Hepatocyte (in vitro differentiated cells): ENCODE results near the gene PCDH1. TPM values are rescaled to one million over a fixed set of nuclear protein-coding genes. Genes with fewer than 3 reads are reported as not detected.

ENCODE experiments used
- DNase-seq: peaks from one replicate; pipeline ENCODE4 v3.0.0-alpha.2; 2016; ENCODE audit warnings: low spot score
- H2AFZ ChIP-seq: fragments of 200-600 bp; sonication (generic); 2 replicates; pipeline ENCODE4 v1.6.0; 2016; ENCODE audit warnings: antibody characterized with exemption, mild to moderate bottlenecking
- H3K27ac ChIP-seq: fragments of 200-600 bp; sonication (generic); 2 replicates; pipeline ENCODE4 v1.5.1; 2016; ENCODE audit warnings: mild to moderate bottlenecking
- H3K27me3 ChIP-seq: fragments of 200-600 bp; sonication (generic); 2 replicates; pipeline ENCODE4 v1.6.1; 2016
- H3K36me3 ChIP-seq: fragments of 200-600 bp; sonication (generic); replicated peaks from 2 replicates; pipeline ENCODE4 v1.5.1; 2016; ENCODE audit warnings: low read depth; ENCODE audit not compliant: insufficient read depth
- H3K4me1 ChIP-seq: fragments of 200-600 bp; sonication (generic); 2 replicates; pipeline ENCODE4 v1.5.1; 2016; ENCODE audit warnings: mild to moderate bottlenecking, moderate library complexity; ENCODE audit not compliant: insufficient read depth
- H3K4me2 ChIP-seq: fragments of 200-600 bp; sonication (generic); 2 replicates; pipeline ENCODE4 v1.6.0; 2016
- H3K4me3 ChIP-seq: fragments of 200-600 bp; sonication (generic); 2 replicates; pipeline ENCODE4 v1.5.1; 2016; ENCODE audit warnings: mild to moderate bottlenecking
- H3K79me2 ChIP-seq: fragments of 200-600 bp; sonication (generic); 2 replicates; pipeline ENCODE4 v1.6.0; 2017; ENCODE audit warnings: mild to moderate bottlenecking
- H3K9me2 ChIP-seq: fragments of 200-600 bp; sonication (generic); replicated peaks from 2 replicates; pipeline ENCODE4 v1.6.0; 2017; ENCODE audit warnings: mild to moderate bottlenecking; ENCODE audit not compliant: insufficient read depth
- H3K9me3 ChIP-seq: fragments of 200-600 bp; sonication (generic); 2 replicates; pipeline ENCODE4 v1.5.1; 2016; ENCODE audit warnings: low read depth, mild to moderate bottlenecking
- H4K20me1 ChIP-seq: fragments of 200-600 bp; sonication (generic); 2 replicates; pipeline ENCODE4 v1.6.0; 2016; ENCODE audit warnings: mild to moderate bottlenecking; ENCODE audit not compliant: insufficient read depth, poor library complexity, severe bottlenecking
- CTCF ChIP-seq: fragments of 200-600 bp; sonication (generic); IDR thresholded peaks from 2 replicates; pipeline ENCODE4 v1.5.1; 2016; ENCODE audit warnings: antibody characterized with exemption, mild to moderate bottlenecking; ENCODE audit not compliant: poor library complexity
- EZH2 ChIP-seq: fragments of 200-600 bp; sonication (generic); IDR thresholded peaks from 2 replicates; pipeline ENCODE4 v1.6.1; 2016; ENCODE audit warnings: antibody characterized with exemption, mild to moderate bottlenecking, borderline replicate concordance
- EZH2phosphoT487 ChIP-seq: fragments of 200-600 bp; sonication (generic); IDR thresholded peaks from one replicate; pipeline ENCODE4 v1.6.1; 2018; ENCODE audit warnings: antibody characterized with exemption, mild to moderate bottlenecking, low read depth, moderate library complexity; ENCODE audit not compliant: unreplicated experiment, severe bottlenecking
- WGBS: methylation state at CpG from one replicate; pipeline ENCODE4 v1.1.6; 2016; ENCODE audit warnings: low lambda C conversion rate; ENCODE audit errors: missing lambda C conversion rate; 5-methylcytosine and 5-hydroxymethylcytosine counted together
- polyA plus RNA-seq: library from polyadenylated mRNA; unstranded; fragments of >200 nt; fragmentation: Nextera tagmentation; extraction: Ambion mirVana; gene quantifications from 2 replicates; pipeline ENCODE4 v1.2.1, GENCODE V29; 2016
- total RNA-seq: library from RNA; depleted of rRNA; stranded (reverse); fragments of >200 nt; gene quantifications from 2 replicates; pipeline ENCODE4 v1.2.3, GENCODE V29; 2014

Gene PCDH1
- total and polyA plus RNA-seq, 2 experiments from 2014 or later: 8.6 to 10.5 TPM

GRCh38 chr5:141915881-141916336, 37.7 kb upstream of the PCDH1 start:
- Histone ChIP-seq H3K79me2 (no peaks in the 10 kb centered on the region), H3K9me2 (no peaks in the 10 kb centered on the region), H3K9me3 (no peaks in the 10 kb centered on the region), H3K27me3 (peaks cover 15% of the 10 kb centered on the region), H3K27ac (no peak overlapping the region), H3K36me3 (no peaks in the 10 kb centered on the region), H3K4me3 (no peak overlapping the region), H2AFZ (no peak overlapping the region), H3K4me1 (peaks cover 10% of the 10 kb centered on the region), H3K4me2 (no peak overlapping the region), H4K20me1 (no peaks in the 10 kb centered on the region)
- WGBS: 38% methylated on average over 6 of the region's 6 CpGs
- no peak for TF ChIP-seq EZH2
- TF ChIP-seq CTCF: no peak
- no peak for TF ChIP-seq EZH2phosphoT487
- no peak for DNase-seq

- TF ChIP-seq CTCF (no peak), EZH2 (no peak), EZH2phosphoT487 (no peak)
- Histone ChIP-seq H3K27me3 (peaks cover 15% of the 10 kb centered on the region), H4K20me1 (no peaks in the 10 kb centered on the region), H3K4me1 (peaks cover 10% of the 10 kb centered on the region), H2AFZ (no peak overlapping the region), H3K79me2 (no peaks in the 10 kb centered on the region), H3K4me3 (no peak overlapping the region), H3K9me2 (no peaks in the 10 kb centered on the region), H3K9me3 (no peaks in the 10 kb centered on the region), H3K36me3 (no peaks in the 10 kb centered on the region), H3K4me2 (peak overlapping the region; percentile 89), H3K27ac (no peak overlapping the region)
- WGBS: 96% methylated on average over 3 of the region's 3 CpGs
- DNase-seq: no peak
Observed at GRCh38 chr5:141914797-141915196, 36.6 kb upstream of the PCDH1 start.

GRCh38 chr5:141914199-141914743, 36.1 kb upstream of the PCDH1 start:
- Histone ChIP-seq H3K9me3 (no peaks in the 10 kb centered on the region), H3K27me3 (peaks cover 15% of the 10 kb centered on the region), H3K9me2 (no peaks in the 10 kb centered on the region), H3K36me3 (no peaks in the 10 kb centered on the region), H3K4me3 (peak overlapping the region; percentile 27), H3K27ac (no peak overlapping the region), H4K20me1 (no peaks in the 10 kb centered on the region), H3K4me2 (peak overlapping the region; percentile 89), H3K4me1 (peaks cover 10% of the 10 kb centered on the region), H3K79me2 (no peaks in the 10 kb centered on the region), H2AFZ (peak overlapping the region; percentile 20)
- peak; percentile 63 for DNase-seq
- 13% methylated on average over 39 of the region's 40 CpGs for WGBS
- TF ChIP-seq CTCF: peak; percentile 39
- no peak for TF ChIP-seq EZH2
- no peak for TF ChIP-seq EZH2phosphoT487
